Hepatocyte (in vitro differentiated cells): ENCODE results near the gene FBXL15.
"Not testable (repeated sequence)": the region's sequence is repeated elsewhere in the genome, so short reads cannot be mapped to it uniquely, and the experiment has no call there.

Experiments used
- CTCF ChIP-seq: fragments of 200-600 bp; sonication (generic); IDR thresholded peaks from 2 replicates; pipeline ENCODE4 v1.5.1; 2016; ENCODE audit warnings: antibody characterized with exemption, mild to moderate bottlenecking; ENCODE audit not compliant: poor library complexity
- EZH2 ChIP-seq: fragments of 200-600 bp; sonication (generic); IDR thresholded peaks from 2 replicates; pipeline ENCODE4 v1.6.1; 2016; ENCODE audit warnings: antibody characterized with exemption, mild to moderate bottlenecking, borderline replicate concordance
- EZH2phosphoT487 ChIP-seq: fragments of 200-600 bp; sonication (generic); IDR thresholded peaks from one replicate; pipeline ENCODE4 v1.6.1; 2018; ENCODE audit warnings: antibody characterized with exemption, mild to moderate bottlenecking, low read depth, moderate library complexity; ENCODE audit not compliant: unreplicated experiment, severe bottlenecking

GRCh38 chr10:102454662-102455487 is 34.2 kb downstream of the FBXL15 start:
- TF ChIP-seq CTCF, EZH2, EZH2phosphoT487: not testable (repeated sequence)
